Measurements from ENCODE around the gene CCHCR1. TPM values are rescaled to one million over a fixed set of nuclear protein-coding genes. Genes with fewer than 3 reads are reported as not detected.

CCHCR1 gene
- total and polyA plus RNA-seq, 2 of the 8 experiments (the other 6 are each of a cell fraction or from before 2014, with no cell fraction given) = 20.9 to 38.0 TPM

GRCh38 chr6:31163922-31164321 is 6.3 kb upstream of the CCHCR1 start:
- peaks cover 5 to 18% of the 10 kb centered on the region in 2 experiments for H4K20me1 ChIP-seq (replicated peaks in 1 of 2; ENCODE audit: control insufficient read depth in 1 of 2, insufficient read depth in 2 of 2, low read length in 2 of 2)
- H3K4me1 ChIP-seq (replicated peaks in 1 of 4; ENCODE audit: control insufficient read depth in 3 of 4, insufficient read depth in 4 of 4, low read length in 3 of 4) = peaks cover 0 to 21% (median 12%) of the 10 kb centered on the region in 4 experiments; a peak in 6 of 7 replicates

More at GRCh38 chr6:31163922-31164321, 6.3 kb upstream of the CCHCR1 start:
- H3K4me2 ChIP-seq (ENCODE audit: insufficient read depth in 1 of 2, low read depth in 2 of 2, low read length in 2 of 2) = no peak overlapping the region
- peaks cover 13 to 35% of the 10 kb centered on the region in 2 experiments for H3K79me2 ChIP-seq (ENCODE audit: control insufficient read depth in 1 of 2, insufficient read depth in 2 of 2, low read length in 2 of 2)
- no peak overlapping the region for H3K4me3 ChIP-seq (ENCODE audit: extremely low read depth in 1 of 4, insufficient read depth in 2 of 4, low read depth in 3 of 4, low read length in 4 of 4)
- ChIA-PET CTCF (ENCODE audit: partially characterized antibody) (interaction anchor here (0.6 to 6.3 kb wide), 5 partner anchors 23 to 576 kb away, joined by 3 to 45 read pairs (median 4); no protein-coding TSS in a partner anchor), POLR2A (ENCODE audit: partially characterized antibody) (interaction anchor here (0.5 to 68.5 kb wide), 5 partner anchors 5 to 280 kb away, joined by 3 to 2251 read pairs (median 4); partner anchors contain the start of genes CCHCR1, CDSN, DDR1 and POU5F1)
- no peak overlapping the region for H3K4ac ChIP-seq (replicated peaks; ENCODE audit: insufficient read length, low read depth, low read length)
- H3K27ac ChIP-seq (ENCODE audit: low read depth, low read length) = no peak overlapping the region
- H4K5ac ChIP-seq (ENCODE audit: insufficient read length, low read depth, low read length) = no peak overlapping the region
- H2BK20ac ChIP-seq (ENCODE audit: low read length) = no peak overlapping the region
- H4K91ac ChIP-seq (replicated peaks; ENCODE audit: insufficient read length, low read length) = no peak overlapping the region
- peaks cover 9% of the 10 kb centered on the region for H3K23me2 ChIP-seq (ENCODE audit: low read depth, low read length)
- H2BK120ac ChIP-seq (replicated peaks; ENCODE audit: low read depth, low read length) = no peak overlapping the region
- no peak for FAIRE-seq
- no peak overlapping the region for H2BK5ac ChIP-seq (ENCODE audit: low read depth, low read length)
- H2BK15ac ChIP-seq (ENCODE audit: low read length) = no peak overlapping the region
- H2BK12ac ChIP-seq (ENCODE audit: low read depth, low read length) = no peak overlapping the region
- no peak overlapping the region for H2AFZ ChIP-seq (ENCODE audit: low read length)
- TF ChIP-seq BRCA1 (IDR thresholded peaks at IDR 0.05; ENCODE audit: low read depth, low read length) (no peak), TEAD4 (IDR thresholded peaks at IDR 0.05; ENCODE audit: low read depth, low read length) (no peak), TCF12 (IDR thresholded peaks at IDR 0.05; ENCODE audit: low read depth, low read length) (no peak), GABPA (IDR thresholded peaks at IDR 0.05; ENCODE audit: borderline replicate concordance, insufficient read depth, low read length) (no peak)
- H3K79me1 ChIP-seq (ENCODE audit: low read depth, low read length) = peaks cover 6% of the 10 kb centered on the region
- H3K27me3 ChIP-seq (replicated peaks in 1 of 4; ENCODE audit: control insufficient read depth in 3 of 4, extremely low read depth in 1 of 4, insufficient read depth in 3 of 4, low read length in 3 of 4) = no peaks in the 10 kb centered on the region
- H3K9ac ChIP-seq (replicated peaks in 1 of 4; ENCODE audit: extremely low read depth in 1 of 4, low read depth in 3 of 4, low read length in 3 of 4) = no peak overlapping the region
- H4K8ac ChIP-seq (ENCODE audit: extremely low read depth, insufficient read depth, low read length) = no peak overlapping the region
- H2AK5ac ChIP-seq (ENCODE audit: low read depth, low read length) = no peak overlapping the region
- H3K9me3 ChIP-seq (ENCODE audit: insufficient read depth in 2 of 2, low read depth in 1 of 2, low read length in 1 of 2) = no peaks in the 10 kb centered on the region
- H3K56ac ChIP-seq (replicated peaks; ENCODE audit: insufficient read length, low read depth, low read length) = no peak overlapping the region
- H3K18ac ChIP-seq (ENCODE audit: extremely low read depth, low read length) = no peak overlapping the region
- no peak overlapping the region for H3K14ac ChIP-seq (ENCODE audit: insufficient read length)
- no peak for DNase-seq (ENCODE audit: low read depth in 1 of 2, low spot score in 2 of 2)
- peaks cover 14 to 38% (median 23%) of the 10 kb centered on the region in 4 experiments for H3K36me3 ChIP-seq (ENCODE audit: control insufficient read depth in 2 of 4, insufficient read depth in 4 of 4, low read length in 3 of 4)
- H3K23ac ChIP-seq (ENCODE audit: insufficient read length) = no peak overlapping the region
